NCI-H128 (cell line): ENCODE measurements around the gene NHSL2.
A peak's percentile ranks its signal among the peaks of the same experiment; 100 is the strongest.

ENCODE experiments used
- DNase-seq: peaks from one replicate; lab custom pipeline; 2025; ENCODE audit not compliant: unreplicated experiment; lab: John Stamatoyannopoulos, UW

The NHSL2 gene

GRCh38 chrX:72016881-72017783 lies 106.5 kb downstream of the NHSL2 start:
- DNase-seq: no peak

GRCh38 chrX:72018277-72019112 lies 107.8 kb downstream of the NHSL2 start:
- peak; percentile 26 for DNase-seq

GRCh38 chrX:72019487-72019886 lies 108.8 kb downstream of the NHSL2 start:
- DNase-seq: no peak

- DNase-seq: no peak
These were observed 109.6 kb downstream of the NHSL2 start for GRCh38 chrX:72020204-72020603.

GRCh38 chrX:72020788-72021187 lies 110.1 kb downstream of the NHSL2 start:
- no peak for DNase-seq

GRCh38 chrX:72021975-72022374 lies 111.3 kb downstream of the NHSL2 start:
- no peak for DNase-seq

- no peak for DNase-seq
These were observed 112.4 kb downstream of the NHSL2 start for GRCh38 chrX:72023071-72023470.

- DNase-seq: no peak
These were observed 114.7 kb downstream of the NHSL2 start for GRCh38 chrX:72025236-72025770.

- DNase-seq: no peak
These were observed 115.8 kb downstream of the NHSL2 start for GRCh38 chrX:72026341-72027023.

- DNase-seq: no peak
These were observed 116.6 kb downstream of the NHSL2 start for GRCh38 chrX:72027024-72027913.

GRCh38 chrX:72027914-72028307 lies 117.3 kb downstream of the NHSL2 start:
- DNase-seq: no peak

GRCh38 chrX:72028701-72029470 lies 118.2 kb downstream of the NHSL2 start:
- no peak for DNase-seq

- no peak for DNase-seq
These were observed 119.1 kb downstream of the NHSL2 start for GRCh38 chrX:72029483-72030411.

- no peak for DNase-seq
These were observed 119.8 kb downstream of the NHSL2 start for GRCh38 chrX:72030431-72030830.

- no peak for DNase-seq
These were observed 120.5 kb downstream of the NHSL2 start for GRCh38 chrX:72031118-72031517.

GRCh38 chrX:72031634-72032033 lies 121.0 kb downstream of the NHSL2 start:
- no peak for DNase-seq

GRCh38 chrX:72037601-72038000 lies 127.0 kb downstream of the NHSL2 start:
- no peak for DNase-seq

- no peak for DNase-seq
These were observed 127.4 kb downstream of the NHSL2 start for GRCh38 chrX:72038016-72038415.
